GM18868 (cell line): Measurements from ENCODE around the gene DENND6B.

Experiments
- ATAC-seq: cut with Tn5 transposase; IDR thresholded peaks from one replicate; pipeline ENCODE4 v1.9.1; 2021; ENCODE audit warnings: mild to moderate bottlenecking, moderate library complexity; ENCODE audit not compliant: unreplicated experiment

The DENND6B gene

DNA sequence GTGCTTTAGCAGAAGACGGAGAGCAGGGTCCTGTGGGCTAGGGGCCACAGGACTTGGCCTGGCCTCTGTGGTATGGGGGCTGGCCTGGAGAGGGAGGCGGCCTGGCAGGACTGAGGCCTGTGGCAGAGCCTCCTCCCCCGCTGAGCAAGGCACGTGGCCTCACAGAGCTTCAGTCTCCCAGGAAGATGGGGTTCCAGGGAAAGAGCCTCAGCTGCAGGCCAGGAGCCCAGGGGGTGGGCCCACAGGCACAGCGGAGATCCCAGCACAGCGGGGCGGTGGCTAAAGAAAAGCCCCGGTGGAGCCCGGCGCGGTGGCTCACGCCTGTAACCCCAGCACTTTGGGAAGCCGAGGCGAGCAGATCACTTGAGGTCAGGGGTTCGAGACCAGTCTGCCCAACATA, 67.5 kb downstream of the DENND6B start:
- ATAC-seq: no peak
